Transverse colon (tissue), 4 donors: Measurements from ENCODE around the gene AGMO. TPM values are rescaled to one million over a fixed set of nuclear protein-coding genes. Genes with fewer than 3 reads are reported as not detected.

Experiments used
- DNase-seq: peaks from one replicate; pipeline ENCODE4 v3.0.0-alpha.2; 2019
- H3K27ac ChIP-seq, 4 donors: fragments of 200-600 bp; sonication (generic); 2 replicates each; pipeline ENCODE4 v1.5.1; 2016 to 2018; ENCODE audit warnings: inconsistent platforms in 4 of 4
- H3K27me3 ChIP-seq: fragments of 200-600 bp; sonication (generic); 2 replicates; pipeline ENCODE4 v1.5.1; 2017; ENCODE audit warnings: inconsistent platforms
- H3K36me3 ChIP-seq, 4 donors: fragments of 200-600 bp; sonication (generic); 2 replicates each; pipeline ENCODE4 v1.5.1; 2017 to 2019; ENCODE audit warnings: inconsistent platforms in 4 of 4
- H3K4me1 ChIP-seq, 4 donors: fragments of 200-600 bp; sonication (generic); 2 replicates each; pipeline ENCODE4 v1.5.1; 2017 to 2020; ENCODE audit warnings: inconsistent platforms in 4 of 4
- H3K4me3 ChIP-seq, 4 donors: fragments of 200-600 bp; sonication (generic); 1 replicate in 1 of 4; 2 replicates in 3 of 4; pipeline versions ENCODE4 v1.5.1 to v1.6.1; 2017 to 2019; ENCODE audit warnings: inconsistent platforms in 4 of 4
- H3K9me3 ChIP-seq, 2 donors: fragments of 200-600 bp; sonication (generic); 2 replicates each; pipeline ENCODE4 v1.5.1; 2017 to 2019; ENCODE audit warnings: inconsistent platforms in 2 of 2
- EP300 ChIP-seq: sonication (generic); formaldehyde crosslinking; IDR thresholded peaks from one replicate; pipeline ENCODE4 v1.6.1; 2017; ENCODE audit warnings: antibody characterized with exemption, low read depth
- POLR2A ChIP-seq: fragments of 450-650 bp; IDR thresholded peaks from one replicate; pipeline ENCODE4 v1.6.1; 2016; ENCODE audit warnings: antibody characterized with exemption, mild to moderate bottlenecking, moderate library complexity
- POLR2AphosphoS5 ChIP-seq, 3 donors: sonication (generic); formaldehyde crosslinking; IDR thresholded peaks; one replicate each; pipeline ENCODE4 v1.6.1; 2016; ENCODE audit warnings: antibody characterized with exemption in 3 of 3
- WGBS, 2 donors: methylation state at CpG; one replicate each; pipeline ENCODE4 v1.1.5; 2018; ENCODE audit warnings: low coverage in 1 of 2; 5-methylcytosine and 5-hydroxymethylcytosine counted together
- in situ Hi-C, 4 donors: fragments of 200-750 bp; cut with MboI; loops; one replicate each; pipeline versions ENCODE4 v1.15.0 to v1.15.1; 2017; ENCODE audit warnings: low sequenced_read_pairs in 3 of 4, low pct_ligation_motif_present in 1 of 4, low pct_unique_long_range_greater_than_20kb in 1 of 4
- intact Hi-C: fragments of 100-400 bp; cut with DNase I; formaldehyde crosslinking; loops from one replicate; pipeline ENCODE4 v1.15.1; 2023; ENCODE audit warnings: low total_unique reads
- total RNA-seq, 4 donors: library from RNA; depleted of rRNA; stranded (reverse); fragments of >200 nt; gene quantifications; one replicate each; pipeline ENCODE4 v1.1.0, GENCODE V29; 2016
- TF ChIP-seq, protein P1 (sequence below), 5 experiments: fragments of 200-600 bp in 3 of 5; fragments of 450-650 bp in 2 of 5; sonication (generic) in 3 of 5; IDR thresholded peaks; 1 replicate in 2 of 5; 2 replicates in 3 of 5; pipeline ENCODE4 v1.5.1; 2016 to 2017; ENCODE audit warnings: antibody characterized with exemption in 5 of 5, inconsistent platforms in 3 of 5, mild to moderate bottlenecking in 2 of 5, moderate library complexity in 1 of 5

AGMO gene
- total RNA-seq, 4 donors from 2014 or later, result 1.5 to 5.7 (median 2.7) TPM; not detected in 1

DNA sequence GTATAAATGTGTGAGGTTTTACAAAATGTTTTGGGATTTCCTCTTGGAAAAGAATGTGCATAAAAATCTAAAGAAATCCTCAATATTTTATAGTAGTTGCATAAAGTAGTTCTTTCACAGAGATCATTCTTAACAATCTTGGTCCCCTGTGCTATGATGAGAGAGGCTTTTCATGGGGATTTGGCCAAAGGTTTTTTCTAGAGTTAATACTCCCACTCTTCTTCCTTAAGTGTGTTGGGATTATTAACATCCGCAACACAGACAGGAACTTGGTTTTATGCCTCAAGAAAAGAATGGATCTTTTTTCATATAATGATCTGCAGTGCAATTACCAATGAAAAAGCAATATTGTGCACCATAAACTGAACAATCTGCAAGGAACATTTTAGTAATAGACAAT lies 71.5 kb downstream of the AGMO start:
- no peak for DNase-seq
- TF ChIP-seq POLR2A (no peak), EP300 (no peak), POLR2AphosphoS5 (IDR thresholded peaks at IDR 0.05) (no peak)
- TF ChIP-seq, protein P1, sequence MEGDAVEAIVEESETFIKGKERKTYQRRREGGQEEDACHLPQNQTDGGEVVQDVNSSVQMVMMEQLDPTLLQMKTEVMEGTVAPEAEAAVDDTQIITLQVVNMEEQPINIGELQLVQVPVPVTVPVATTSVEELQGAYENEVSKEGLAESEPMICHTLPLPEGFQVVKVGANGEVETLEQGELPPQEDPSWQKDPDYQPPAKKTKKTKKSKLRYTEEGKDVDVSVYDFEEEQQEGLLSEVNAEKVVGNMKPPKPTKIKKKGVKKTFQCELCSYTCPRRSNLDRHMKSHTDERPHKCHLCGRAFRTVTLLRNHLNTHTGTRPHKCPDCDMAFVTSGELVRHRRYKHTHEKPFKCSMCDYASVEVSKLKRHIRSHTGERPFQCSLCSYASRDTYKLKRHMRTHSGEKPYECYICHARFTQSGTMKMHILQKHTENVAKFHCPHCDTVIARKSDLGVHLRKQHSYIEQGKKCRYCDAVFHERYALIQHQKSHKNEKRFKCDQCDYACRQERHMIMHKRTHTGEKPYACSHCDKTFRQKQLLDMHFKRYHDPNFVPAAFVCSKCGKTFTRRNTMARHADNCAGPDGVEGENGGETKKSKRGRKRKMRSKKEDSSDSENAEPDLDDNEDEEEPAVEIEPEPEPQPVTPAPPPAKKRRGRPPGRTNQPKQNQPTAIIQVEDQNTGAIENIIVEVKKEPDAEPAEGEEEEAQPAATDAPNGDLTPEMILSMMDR (IDR thresholded peaks at IDR 0.05), result no peak
- H3K27ac ChIP-seq, result no peak overlapping the region
- in situ Hi-C loops, result no loop called here
- intact Hi-C loops, result no loop called here
- H3K27me3 ChIP-seq, result no peaks in the 10 kb centered on the region
- H3K4me3 ChIP-seq, result no peak overlapping the region
- peaks cover 0 to 9% (median 1%) of the 10 kb centered on the region in 4 donors for H3K4me1 ChIP-seq
- WGBS, 2 donors, result 25 to 62% methylated on average over 1 of the region's 1 CpG
- H3K9me3 ChIP-seq, result no peaks in the 10 kb centered on the region
- H3K36me3 ChIP-seq, result no peaks in the 10 kb centered on the region

DNA sequence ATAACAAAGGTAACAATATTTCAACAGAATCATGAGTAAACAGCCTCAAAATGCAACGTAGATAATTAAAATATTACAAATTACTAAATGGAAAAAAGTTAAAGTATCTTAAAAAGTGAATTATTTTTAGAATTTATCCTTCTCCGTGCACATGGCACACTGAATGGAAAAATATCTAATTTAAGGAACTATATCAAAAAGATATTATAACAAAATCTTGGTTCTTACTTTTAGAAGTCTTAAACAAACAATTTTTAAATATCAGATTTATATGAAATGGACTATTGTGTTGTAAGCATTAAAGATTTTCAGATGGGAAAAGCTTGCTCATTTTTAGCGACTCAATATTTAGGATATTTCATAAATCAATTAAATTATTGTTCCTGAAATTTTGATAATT lies 72.0 kb downstream of the AGMO start:
- TF ChIP-seq, protein P1 (IDR thresholded peaks at IDR 0.05), result no peak
- TF ChIP-seq POLR2A, result no peak
- no peak for TF ChIP-seq EP300
- no peak for TF ChIP-seq POLR2AphosphoS5 (IDR thresholded peaks at IDR 0.05)
- WGBS, 2 donors, result 77 to 78% methylated on average over 3 of the region's 3 CpGs
- H3K4me1 ChIP-seq, result peaks cover 0 to 5% (median 1%) of the 10 kb centered on the region in 4 donors
- no peaks in the 10 kb centered on the region for H3K27me3 ChIP-seq
- H3K27ac ChIP-seq, result no peak overlapping the region
- H3K9me3 ChIP-seq, result no peaks in the 10 kb centered on the region
- in situ Hi-C loops (no loop called here), intact Hi-C loops (no loop called here)
- no peak for DNase-seq
- no peak overlapping the region for H3K4me3 ChIP-seq
- H3K36me3 ChIP-seq, result no peaks in the 10 kb centered on the region

DNA sequence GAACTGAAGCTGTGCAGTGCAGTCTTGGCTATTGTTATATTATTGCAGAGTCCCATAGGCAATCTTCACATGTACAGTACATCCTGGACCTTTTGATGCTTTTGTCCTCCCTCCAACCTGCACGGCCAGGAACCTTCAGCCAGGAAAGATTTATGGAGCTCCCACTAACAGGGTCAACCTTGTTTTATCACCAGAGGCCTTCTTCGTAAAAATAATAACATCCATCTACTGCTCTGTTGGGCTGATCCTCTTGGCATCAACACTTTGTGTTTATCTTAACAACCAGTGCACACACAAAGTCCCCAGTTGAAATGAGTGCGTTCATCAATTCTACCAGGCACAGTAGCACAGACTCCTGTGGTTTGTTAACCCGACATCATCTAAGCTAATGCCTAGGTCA lies 72.4 kb downstream of the AGMO start:
- intact Hi-C loops, result no loop called here
- TF ChIP-seq POLR2AphosphoS5 (IDR thresholded peaks at IDR 0.05) (no peak), POLR2A (no peak)
- TF ChIP-seq, protein P1 (IDR thresholded peaks at IDR 0.05), result no peak
- in situ Hi-C loops, result no loop called here
- Histone ChIP-seq H3K27me3 (no peaks in the 10 kb centered on the region), H3K9me3 (no peaks in the 10 kb centered on the region), H3K4me3 (no peak overlapping the region), H3K36me3 (no peaks in the 10 kb centered on the region), H3K4me1 (peaks cover 0 to 4% (median 0%) of the 10 kb centered on the region in 4 donors), H3K27ac (no peak overlapping the region)
- DNase-seq, result no peak
- WGBS, 2 donors, result 53 to 54% methylated on average over 3 to 4 of the region's 4 CpGs

DNA sequence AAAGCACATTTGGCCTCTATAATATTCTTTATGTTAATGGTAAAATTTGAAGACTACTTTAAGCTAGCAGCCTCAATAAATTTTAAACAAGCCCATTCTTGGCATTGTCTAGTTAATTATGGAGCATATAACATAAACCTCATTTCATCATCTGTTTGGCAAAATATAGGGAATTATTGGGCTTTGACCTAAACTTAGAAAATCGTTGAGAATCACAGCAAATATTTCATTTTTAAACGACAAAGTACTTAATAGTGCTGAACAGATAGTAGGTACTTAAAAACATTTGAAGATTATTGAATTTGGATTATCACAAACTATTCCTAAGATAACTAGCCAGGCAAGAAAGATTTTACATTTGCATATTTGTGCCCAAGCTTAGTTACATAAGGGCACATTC lies 73.4 kb downstream of the AGMO start:
- 78 to 83% methylated on average over 2 of the region's 2 CpGs for whole genome bisulfite sequencing, 2 donors
- peaks cover 0 to 4% (median 0%) of the 10 kb centered on the region in 4 donors for H3K4me1 ChIP-seq
- H3K27me3 ChIP-seq, result no peaks in the 10 kb centered on the region
- intact Hi-C loops (no loop called here), in situ Hi-C loops (no loop called here)
- H3K9me3 ChIP-seq, result no peaks in the 10 kb centered on the region
- H3K27ac ChIP-seq, result no peak overlapping the region
- no peaks in the 10 kb centered on the region for H3K36me3 ChIP-seq
- TF ChIP-seq, protein P1 (IDR thresholded peaks at IDR 0.05), result no peak
- no peak overlapping the region for H3K4me3 ChIP-seq
- no peak for DNase-seq
